Mesothelial cell of epicardium (in vitro differentiated cells): Measurements from ENCODE around the gene REV3L. TPM values are rescaled to one million over a fixed set of nuclear protein-coding genes. Genes with fewer than 3 reads are reported as not detected.

Experiments
- DNase-seq, 2 experiments: peaks; one replicate each; pipeline ENCODE4 v3.0.0; 2021; ENCODE audit warnings: low spot score in 2 of 2; ENCODE audit not compliant: unreplicated experiment in 2 of 2
- H3K27ac Mint-ChIP-seq: 2 replicates; pipeline ENCODE4 v1.8.0; 2021; ENCODE audit warnings: mixed read lengths
- H3K27me3 Mint-ChIP-seq: 2 replicates; pipeline ENCODE4 v1.8.0; 2021; ENCODE audit warnings: low read depth, mixed read lengths
- H3K36me3 Mint-ChIP-seq: 2 replicates; pipeline ENCODE4 v1.8.0; 2021; ENCODE audit warnings: mixed read lengths
- H3K4me1 Mint-ChIP-seq: 2 replicates; pipeline ENCODE4 v1.8.0; 2021; ENCODE audit warnings: mixed read lengths
- H3K4me3 Mint-ChIP-seq: 2 replicates; pipeline ENCODE4 v1.8.0; 2021; ENCODE audit warnings: mild to moderate bottlenecking, moderate library complexity, mixed read lengths
- H3K9me3 Mint-ChIP-seq: 2 replicates; pipeline ENCODE4 v1.8.0; 2021; ENCODE audit warnings: mixed read lengths
- total RNA-seq: library from RNA; stranded (reverse); gene quantifications from 3 replicates; pipeline ENCODE4 v1.2.1, GENCODE V29; 2021
- TF ChIP-seq, protein P1 (sequence below): fragments of 200-600 bp; sonication (generic); IDR thresholded peaks from one replicate; pipeline ENCODE4 v1.5.0; 2021; ENCODE audit warnings: antibody characterized with exemption; ENCODE audit not compliant: unreplicated experiment

REV3L gene
- total RNA-seq, 1 donor from 2014 or later: 41.7 TPM

- no peak overlapping the region for H3K4me3 Mint-ChIP-seq
- H3K27ac Mint-ChIP-seq: no peak overlapping the region
Measured at GRCh38 chr6:111411978-111412566, 70.9 kb downstream of the REV3L start.

GRCh38 chr6:111411046-111411445, 72.0 kb downstream of the REV3L start:
- H3K4me3 Mint-ChIP-seq: no peak overlapping the region
- H3K4me1 Mint-ChIP-seq: no peaks in the 10 kb centered on the region
- no peaks in the 10 kb centered on the region for H3K27me3 Mint-ChIP-seq
- peaks cover 24% of the 10 kb centered on the region for H3K36me3 Mint-ChIP-seq
- no peak for DNase-seq
- no peaks in the 10 kb centered on the region for H3K9me3 Mint-ChIP-seq
- TF ChIP-seq, protein P1, sequence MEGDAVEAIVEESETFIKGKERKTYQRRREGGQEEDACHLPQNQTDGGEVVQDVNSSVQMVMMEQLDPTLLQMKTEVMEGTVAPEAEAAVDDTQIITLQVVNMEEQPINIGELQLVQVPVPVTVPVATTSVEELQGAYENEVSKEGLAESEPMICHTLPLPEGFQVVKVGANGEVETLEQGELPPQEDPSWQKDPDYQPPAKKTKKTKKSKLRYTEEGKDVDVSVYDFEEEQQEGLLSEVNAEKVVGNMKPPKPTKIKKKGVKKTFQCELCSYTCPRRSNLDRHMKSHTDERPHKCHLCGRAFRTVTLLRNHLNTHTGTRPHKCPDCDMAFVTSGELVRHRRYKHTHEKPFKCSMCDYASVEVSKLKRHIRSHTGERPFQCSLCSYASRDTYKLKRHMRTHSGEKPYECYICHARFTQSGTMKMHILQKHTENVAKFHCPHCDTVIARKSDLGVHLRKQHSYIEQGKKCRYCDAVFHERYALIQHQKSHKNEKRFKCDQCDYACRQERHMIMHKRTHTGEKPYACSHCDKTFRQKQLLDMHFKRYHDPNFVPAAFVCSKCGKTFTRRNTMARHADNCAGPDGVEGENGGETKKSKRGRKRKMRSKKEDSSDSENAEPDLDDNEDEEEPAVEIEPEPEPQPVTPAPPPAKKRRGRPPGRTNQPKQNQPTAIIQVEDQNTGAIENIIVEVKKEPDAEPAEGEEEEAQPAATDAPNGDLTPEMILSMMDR: no peak
- no peak overlapping the region for H3K27ac Mint-ChIP-seq

More at GRCh38 chr6:111411978-111412566, 70.9 kb downstream of the REV3L start:
- Mint-ChIP-seq H3K27me3 (no peaks in the 10 kb centered on the region), H3K36me3 (peaks cover 23% of the 10 kb centered on the region), H3K9me3 (no peaks in the 10 kb centered on the region), H3K4me1 (peaks cover 8% of the 10 kb centered on the region)
- DNase-seq: no peak
- TF ChIP-seq, protein P1: no peak

GRCh38 chr6:111410371-111410770, 72.6 kb downstream of the REV3L start:
- Mint-ChIP-seq H3K4me3 (no peak overlapping the region), H3K4me1 (no peaks in the 10 kb centered on the region), H3K27me3 (no peaks in the 10 kb centered on the region), H3K27ac (no peak overlapping the region), H3K9me3 (no peaks in the 10 kb centered on the region), H3K36me3 (peaks cover 24% of the 10 kb centered on the region)
- TF ChIP-seq, protein P1: no peak
- no peak for DNase-seq

- TF ChIP-seq, protein P1: no peak
- Mint-ChIP-seq H3K9me3 (peaks cover 1% of the 10 kb centered on the region), H3K4me1 (no peaks in the 10 kb centered on the region), H3K36me3 (peaks cover 33% of the 10 kb centered on the region), H3K27ac (no peak overlapping the region), H3K27me3 (no peaks in the 10 kb centered on the region), H3K4me3 (no peak overlapping the region)
- DNase-seq: no peak
Measured at GRCh38 chr6:111409430-111409829, 73.6 kb downstream of the REV3L start.

- H3K9me3 Mint-ChIP-seq: peaks cover 13% of the 10 kb centered on the region
- no peak overlapping the region for H3K27ac Mint-ChIP-seq
- DNase-seq: no peak
Measured at GRCh38 chr6:111407686-111408085, 75.3 kb downstream of the REV3L start.

More at GRCh38 chr6:111407686-111408085, 75.3 kb downstream of the REV3L start:
- Mint-ChIP-seq H3K36me3 (peaks cover 51% of the 10 kb centered on the region), H3K4me3 (no peak overlapping the region), H3K27me3 (no peaks in the 10 kb centered on the region), H3K4me1 (no peaks in the 10 kb centered on the region)
- TF ChIP-seq, protein P1: no peak
